Fibroblast of lung (primary cell): ENCODE data around the gene NOL9. TPM values are rescaled to one million over a fixed set of nuclear protein-coding genes. Genes with fewer than 3 reads are reported as not detected.

Experiments used
- DNase-seq, 2 donors: peaks; one replicate each; pipeline versions ENCODE4 v3.0.0 to v3.0.0-alpha.2; 2010; ENCODE audit warnings: low read depth in 2 of 2
- H2AFZ ChIP-seq: 2 replicates; pipeline ENCODE4 v1.5.1; 2012; ENCODE audit warnings: low read length, control low read depth, inconsistent platforms
- H3K27ac ChIP-seq: 2 replicates; pipeline ENCODE4 v1.5.1; 2011; ENCODE audit warnings: low read length, control low read depth; ENCODE audit not compliant: insufficient read depth
- H3K27me3 ChIP-seq: 2 replicates; pipeline ENCODE4 v1.5.1; 2011; ENCODE audit warnings: mild to moderate bottlenecking, low read length; ENCODE audit not compliant: control insufficient read depth, insufficient read depth
- H3K36me3 ChIP-seq: 2 replicates; pipeline ENCODE4 v1.5.1; 2011; ENCODE audit warnings: low read length; ENCODE audit not compliant: control insufficient read depth, insufficient read depth
- H3K4me1 ChIP-seq: 2 replicates; pipeline ENCODE4 v1.5.1; 2011; ENCODE audit warnings: low read length; ENCODE audit not compliant: control insufficient read depth, insufficient read depth; ENCODE audit errors: extremely low read depth
- H3K4me2 ChIP-seq: 2 replicates; pipeline ENCODE4 v1.5.1; 2011; ENCODE audit warnings: low read length, control low read depth; ENCODE audit not compliant: insufficient read depth; ENCODE audit errors: extremely low read depth
- H3K4me3 ChIP-seq, 4 experiments: fragments of 200-600 bp in 1 of 4; sonication (generic) in 1 of 4; replicated peaks in 1 of 4; 2 replicates each; pipeline ENCODE4 v1.5.1; 2011 to 2016; ENCODE audit warnings: low read length in 4 of 4, low read depth in 3 of 4, mild to moderate bottlenecking in 3 of 4, control low read depth in 2 of 4, inconsistent platforms in 1 of 4, mixed read lengths in 1 of 4; ENCODE audit not compliant: insufficient read depth in 1 of 4; ENCODE audit errors: control extremely low read depth in 1 of 4
- H3K79me2 ChIP-seq: 2 replicates; pipeline ENCODE4 v1.5.1; 2012; ENCODE audit warnings: mild to moderate bottlenecking, low read length, inconsistent platforms; ENCODE audit not compliant: control insufficient read depth, insufficient read depth
- H3K9ac ChIP-seq: 2 replicates; pipeline ENCODE4 v1.5.1; 2011; ENCODE audit warnings: mild to moderate bottlenecking, low read length, control low read depth; ENCODE audit not compliant: insufficient read depth
- H3K9me3 ChIP-seq: 2 replicates; pipeline ENCODE4 v1.5.1; 2012; ENCODE audit warnings: low read depth, low read length; ENCODE audit not compliant: control insufficient read depth, insufficient read depth
- H4K20me1 ChIP-seq: 2 replicates; pipeline ENCODE4 v1.5.1; 2011; ENCODE audit warnings: low read length; ENCODE audit not compliant: control insufficient read depth, insufficient read depth; ENCODE audit errors: extremely low read depth
- CTCF ChIP-seq, 2 donors: IDR thresholded peaks in 1 of 2; conservative IDR thresholded peaks in 1 of 2; 1 replicate in 1 of 2; 2 replicates in 1 of 2; pipeline ENCODE4 v1.5.1; 2011 to 2012; ENCODE audit warnings: low read length in 2 of 2, control low read depth in 1 of 2, inconsistent platforms in 1 of 2, low read depth in 1 of 2, mild to moderate bottlenecking in 1 of 2
- EZH2 ChIP-seq: IDR thresholded peaks from 2 replicates; pipeline ENCODE4 v1.5.1; 2012; ENCODE audit warnings: low read length, control low read depth, mild to moderate bottlenecking; ENCODE audit errors: missing control alignments
- polyA plus RNA-seq, 2 donors: library from polyadenylated mRNA; depleted of rRNA in 1 of 2; stranded (reverse) in 1 of 2; unstranded in 1 of 2; fragments of >200 nt; gene quantifications; 2 replicates each; pipeline ENCODE4 v1.2.1, GENCODE V29; 2011 to 2012; ENCODE audit warnings: missing spikeins in 1 of 2
- total RNA-seq: library from RNA; depleted of rRNA; stranded (reverse); fragments of >200 nt; gene quantifications from 2 replicates; pipeline ENCODE4 v1.2.1, GENCODE V29; 2014

NOL9 gene
- total and polyA plus RNA-seq, 2 donors (not counting 1 experiment from before 2014, with no cell fraction given) = 17.5 to 19.0 TPM

- Histone ChIP-seq H2AFZ (no peak overlapping the region), H3K9me3 (no peaks in the 10 kb centered on the region), H4K20me1 (no peaks in the 10 kb centered on the region), H3K9ac (no peak overlapping the region), H3K79me2 (peaks cover under 1% of the 10 kb centered on the region), H3K4me2 (no peak overlapping the region), H3K4me3 (no peak overlapping the region), H3K4me1 (peaks cover 3% of the 10 kb centered on the region), H3K27ac (no peak overlapping the region), H3K27me3 (no peaks in the 10 kb centered on the region), H3K36me3 (peaks cover 9% of the 10 kb centered on the region)
- DNase-seq = no peak
- TF ChIP-seq EZH2 (no peak), CTCF (conservative IDR thresholded peaks at IDR 0.05 in 1 of 2, IDR thresholded peaks at IDR 0.05 in 1 of 2; ENCODE audit: low read depth in 1 of 2, low read length in 2 of 2) (no peak)
Measured at GRCh38 chr1:6585841-6586240, 31.5 kb upstream of the NOL9 start.

GRCh38 chr1:6585081-6585722 lies 30.9 kb upstream of the NOL9 start:
- H3K36me3 ChIP-seq = peaks cover 9% of the 10 kb centered on the region
- no peaks in the 10 kb centered on the region for H4K20me1 ChIP-seq
- H3K9me3 ChIP-seq = no peaks in the 10 kb centered on the region
- H3K79me2 ChIP-seq = peaks cover 6% of the 10 kb centered on the region
- no peak overlapping the region for H3K9ac ChIP-seq
- TF ChIP-seq EZH2 (no peak), CTCF (conservative IDR thresholded peaks at IDR 0.05 in 1 of 2, IDR thresholded peaks at IDR 0.05 in 1 of 2; ENCODE audit: low read depth in 1 of 2, low read length in 2 of 2) (no peak)
- H3K4me2 ChIP-seq = no peak overlapping the region
- peaks cover 8% of the 10 kb centered on the region for H3K4me1 ChIP-seq
- no peak for DNase-seq
- no peak overlapping the region for H3K4me3 ChIP-seq
- H2AFZ ChIP-seq = no peak overlapping the region
- H3K27me3 ChIP-seq = no peaks in the 10 kb centered on the region
- H3K27ac ChIP-seq = no peak overlapping the region

- Histone ChIP-seq H3K36me3 (peaks cover 9% of the 10 kb centered on the region), H2AFZ (no peak overlapping the region), H3K79me2 (peaks cover 6% of the 10 kb centered on the region), H3K27me3 (no peaks in the 10 kb centered on the region), H4K20me1 (no peaks in the 10 kb centered on the region), H3K27ac (no peak overlapping the region), H3K4me2 (no peak overlapping the region), H3K4me1 (peaks cover 8% of the 10 kb centered on the region), H3K9me3 (no peaks in the 10 kb centered on the region), H3K9ac (no peak overlapping the region), H3K4me3 (no peak overlapping the region)
- DNase-seq = no peak
- no peak for TF ChIP-seq EZH2
- TF ChIP-seq CTCF (conservative IDR thresholded peaks at IDR 0.05 in 1 of 2, IDR thresholded peaks at IDR 0.05 in 1 of 2; ENCODE audit: low read depth in 1 of 2, low read length in 2 of 2) = no peak
Measured at GRCh38 chr1:6584126-6585080, 30.1 kb upstream of the NOL9 start.
